Activated CD8-positive, alpha-beta T cell treated with anti-CD3 and anti-CD28 coated beads for 36 hours (primary cell): ENCODE data around the gene DOCK11. TPM values are rescaled to one million over a fixed set of nuclear protein-coding genes. Genes with fewer than 3 reads are reported as not detected.

Source experiments
- ATAC-seq: fragments of 200-7000 bp; cut with Tn5 transposase; one replicate; pipeline ENCODE4 v1.10.0; 2021; ENCODE audit warnings: mild to moderate bottlenecking, moderate library complexity
- CTCF ChIA-PET: fragments of 350-600 bp; sonication (Branson Sonifier 250); formaldehyde crosslinking; loops from one replicate; lab custom pipeline; 2021; ENCODE audit warnings: antibody characterized with exemption; lab: Charles Lee
- POLR2A ChIA-PET: fragments of 350-600 bp; sonication (Branson Sonifier 250); formaldehyde crosslinking; loops from one replicate; lab custom pipeline; 2021; ENCODE audit warnings: antibody characterized with exemption; lab: Charles Lee
- DNase-seq: peaks from one replicate; pipeline ENCODE4 v3.0.0-alpha.2; 2020
- H3K27ac Mint-ChIP-seq: one replicate; pipeline ENCODE4 v1.8.0; 2021; ENCODE audit warnings: mild to moderate bottlenecking, mixed read lengths
- H3K27me3 Mint-ChIP-seq: one replicate; pipeline ENCODE4 v1.8.0; 2021; ENCODE audit warnings: mixed read lengths
- H3K36me3 Mint-ChIP-seq: one replicate; pipeline ENCODE4 v1.8.0; 2021; ENCODE audit warnings: low read depth, mixed read lengths
- H3K4me1 Mint-ChIP-seq: one replicate; pipeline ENCODE4 v1.8.0; 2021; ENCODE audit warnings: low read depth, mixed read lengths
- H3K4me3 Mint-ChIP-seq: one replicate; pipeline ENCODE4 v1.8.0; 2021; ENCODE audit warnings: mild to moderate bottlenecking, moderate library complexity, mixed read lengths
- H3K9me3 Mint-ChIP-seq: one replicate; pipeline ENCODE4 v1.8.0; 2021; ENCODE audit warnings: mixed read lengths
- intact Hi-C: fragments of 100-400 bp; cut with micrococcal nuclease; formaldehyde crosslinking; loops from one replicate; pipeline ENCODE4 v1.10.0; 2022
- total RNA-seq, 2 experiments: library from RNA; stranded (reverse); gene quantifications; one replicate each; pipeline ENCODE4 v1.2.3, GENCODE V29; 2021
- TF ChIP-seq, protein P1 (sequence below): fragments of 200-600 bp; IDR thresholded peaks from one replicate; pipeline ENCODE4 v1.8.0; 2022; ENCODE audit warnings: antibody characterized with exemption, mild to moderate bottlenecking

Gene DOCK11
- total RNA-seq, 2 experiments from 2014 or later, result 45.1 to 49.5 TPM

DNA sequence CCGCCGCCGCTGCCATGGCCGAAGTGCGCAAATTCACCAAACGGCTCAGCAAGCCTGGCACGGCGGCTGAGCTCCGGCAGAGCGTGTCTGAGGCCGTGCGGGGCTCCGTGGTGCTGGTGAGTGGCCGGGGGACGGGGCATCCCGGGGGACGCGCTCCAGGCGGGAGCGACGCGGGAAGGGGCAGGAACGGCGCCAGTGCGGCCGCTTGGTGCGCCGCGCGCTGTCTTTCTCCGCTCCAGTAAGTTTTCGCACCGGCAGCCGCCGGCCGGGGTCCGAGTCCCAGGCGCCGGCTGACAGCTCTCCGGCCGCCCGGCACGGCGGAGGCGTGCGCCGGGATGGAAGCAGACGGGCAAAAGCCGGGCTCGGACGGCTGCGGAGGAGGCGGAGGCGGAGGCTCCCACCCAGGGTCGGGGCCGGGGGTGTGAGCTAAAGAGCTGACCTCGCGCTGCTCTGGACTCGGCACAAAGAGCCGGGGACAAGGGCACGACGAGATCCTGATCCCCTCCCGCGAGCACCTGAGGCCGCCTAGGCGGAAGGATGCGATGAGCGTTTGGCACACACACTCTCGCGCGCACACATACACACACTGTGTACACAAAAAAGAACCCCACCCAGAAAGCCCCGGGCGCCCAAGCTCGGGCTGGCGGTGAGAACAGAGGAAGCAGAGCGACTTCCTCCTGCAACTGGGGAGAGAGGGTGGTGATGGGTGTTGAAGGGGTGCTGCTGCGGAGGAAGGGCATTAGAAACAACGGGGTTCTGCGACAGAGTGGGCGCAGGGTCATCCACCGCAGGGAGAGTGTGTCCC lies 545 bp downstream of the DOCK11 start:
- H3K27me3 Mint-ChIP-seq, result no peaks in the 10 kb centered on the region
- peak overlapping the region; percentile 98 for H3K27ac Mint-ChIP-seq
- DNase-seq (peak; percentile 86), ATAC-seq (peak; percentile 64)
- peak overlapping the region; percentile 99 for H3K4me3 Mint-ChIP-seq
- CTCF ChIA-PET, result interaction anchor here (0.9 to 1.9 kb wide), 4 partner anchors 22 to 106 kb away, joined by 3 to 9 read pairs (median 7); no protein-coding TSS in a partner anchor
- TF ChIP-seq, protein P1, sequence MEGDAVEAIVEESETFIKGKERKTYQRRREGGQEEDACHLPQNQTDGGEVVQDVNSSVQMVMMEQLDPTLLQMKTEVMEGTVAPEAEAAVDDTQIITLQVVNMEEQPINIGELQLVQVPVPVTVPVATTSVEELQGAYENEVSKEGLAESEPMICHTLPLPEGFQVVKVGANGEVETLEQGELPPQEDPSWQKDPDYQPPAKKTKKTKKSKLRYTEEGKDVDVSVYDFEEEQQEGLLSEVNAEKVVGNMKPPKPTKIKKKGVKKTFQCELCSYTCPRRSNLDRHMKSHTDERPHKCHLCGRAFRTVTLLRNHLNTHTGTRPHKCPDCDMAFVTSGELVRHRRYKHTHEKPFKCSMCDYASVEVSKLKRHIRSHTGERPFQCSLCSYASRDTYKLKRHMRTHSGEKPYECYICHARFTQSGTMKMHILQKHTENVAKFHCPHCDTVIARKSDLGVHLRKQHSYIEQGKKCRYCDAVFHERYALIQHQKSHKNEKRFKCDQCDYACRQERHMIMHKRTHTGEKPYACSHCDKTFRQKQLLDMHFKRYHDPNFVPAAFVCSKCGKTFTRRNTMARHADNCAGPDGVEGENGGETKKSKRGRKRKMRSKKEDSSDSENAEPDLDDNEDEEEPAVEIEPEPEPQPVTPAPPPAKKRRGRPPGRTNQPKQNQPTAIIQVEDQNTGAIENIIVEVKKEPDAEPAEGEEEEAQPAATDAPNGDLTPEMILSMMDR, result no peak
- no peaks in the 10 kb centered on the region for H3K9me3 Mint-ChIP-seq
- H3K4me1 Mint-ChIP-seq, result peaks cover 23% of the 10 kb centered on the region
- peaks cover 6% of the 10 kb centered on the region for H3K36me3 Mint-ChIP-seq
- POLR2A ChIA-PET, result interaction anchor here (0.6 to 4.0 kb wide), 13 partner anchors 8 to 317 kb away, joined by 3 to 39 read pairs (median 4); no protein-coding TSS in a partner anchor
- intact Hi-C loops, result loop anchor here (5.0 kb wide), 1 partner anchor 41 kb away; no protein-coding TSS in a partner anchor

DNA sequence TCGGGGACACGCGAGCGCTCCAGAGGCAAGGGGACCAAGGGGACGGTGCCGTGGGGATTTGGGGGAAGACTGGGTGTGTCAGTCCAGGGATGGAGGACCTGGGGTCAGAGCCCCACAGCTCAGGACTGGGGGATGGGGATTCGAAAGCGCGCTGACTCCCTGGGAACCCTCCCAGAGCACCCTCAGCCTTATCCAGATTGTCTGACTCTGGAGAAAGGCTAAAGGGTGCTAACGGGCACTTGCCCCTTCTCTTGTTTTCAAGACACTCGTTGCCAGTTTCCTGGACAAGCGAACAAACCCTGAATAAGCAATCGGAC lies 1.1 kb downstream of the DOCK11 start:
- DNase-seq, result no peak
- CTCF ChIA-PET, result interaction anchor here (0.9 to 1.6 kb wide), 4 partner anchors 33 to 105 kb away, joined by 3 to 9 read pairs (median 4); no protein-coding TSS in a partner anchor
- POLR2A ChIA-PET, result interaction anchor here (0.7 to 4.0 kb wide), 11 partner anchors 8 to 149 kb away, joined by 3 to 39 read pairs (median 4); no protein-coding TSS in a partner anchor
- TF ChIP-seq, protein P1, result no peak
- Mint-ChIP-seq H3K27me3 (no peaks in the 10 kb centered on the region), H3K4me1 (peaks cover 26% of the 10 kb centered on the region), H3K36me3 (peaks cover 6% of the 10 kb centered on the region), H3K9me3 (no peaks in the 10 kb centered on the region), H3K27ac (peak overlapping the region; percentile 98), H3K4me3 (peak overlapping the region; percentile 99)
- peak; percentile 3 for ATAC-seq
- intact Hi-C loops, result loop anchor here (5.0 kb wide), 1 partner anchor 41 kb away; no protein-coding TSS in a partner anchor

DNA sequence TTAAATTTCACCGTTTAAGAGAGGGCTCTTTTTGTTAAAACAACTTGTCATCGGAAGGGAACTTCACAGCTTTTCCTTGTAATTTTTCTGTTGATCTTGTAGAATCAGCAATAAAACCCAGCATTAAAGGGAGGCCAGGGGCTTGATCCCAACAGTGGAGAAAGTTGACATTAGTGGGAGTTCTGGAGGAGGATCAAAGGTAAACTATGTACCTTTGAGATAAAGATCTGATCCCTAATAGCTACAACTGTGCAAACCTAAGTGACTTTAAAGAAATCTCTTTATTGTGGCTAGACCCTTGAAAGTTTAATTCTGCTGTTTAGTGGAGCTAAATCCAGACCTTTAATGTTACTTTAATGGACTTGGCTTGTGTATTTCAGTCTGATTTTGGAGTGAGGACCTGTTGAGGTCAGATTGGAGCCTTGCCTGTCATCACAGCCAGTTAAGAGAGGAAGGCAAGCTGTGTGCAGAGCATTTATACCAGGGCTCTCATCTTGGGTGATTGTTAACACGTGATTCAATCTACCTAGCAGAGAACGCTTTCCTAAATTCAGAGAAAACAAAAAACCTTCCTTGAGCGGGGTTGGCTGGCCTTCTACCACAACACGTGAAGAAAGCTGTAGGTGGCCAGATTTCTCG lies 1.7 kb downstream of the DOCK11 start:
- CTCF ChIA-PET, result interaction anchor here (0.7 to 1.9 kb wide), 7 partner anchors 20 to 105 kb away, joined by 3 to 9 read pairs (median 4); no protein-coding TSS in a partner anchor
- intact Hi-C loops, result loop anchor here (5.0 kb wide), 1 partner anchor 40 kb away; no protein-coding TSS in a partner anchor
- H3K9me3 Mint-ChIP-seq, result no peaks in the 10 kb centered on the region
- POLR2A ChIA-PET, result interaction anchor here (0.8 to 4.0 kb wide), 9 partner anchors 14 to 150 kb away, joined by 3 to 39 read pairs (median 4); no protein-coding TSS in a partner anchor
- peaks cover 8% of the 10 kb centered on the region for H3K36me3 Mint-ChIP-seq
- peak; percentile 9 for ATAC-seq
- H3K4me1 Mint-ChIP-seq, result peaks cover 32% of the 10 kb centered on the region
- DNase-seq, result peak; percentile 46
- TF ChIP-seq, protein P1, result no peak
- H3K27me3 Mint-ChIP-seq, result no peaks in the 10 kb centered on the region
- peak overlapping the region; percentile 98 for H3K27ac Mint-ChIP-seq
- H3K4me3 Mint-ChIP-seq, result peak overlapping the region; percentile 99

DNA sequence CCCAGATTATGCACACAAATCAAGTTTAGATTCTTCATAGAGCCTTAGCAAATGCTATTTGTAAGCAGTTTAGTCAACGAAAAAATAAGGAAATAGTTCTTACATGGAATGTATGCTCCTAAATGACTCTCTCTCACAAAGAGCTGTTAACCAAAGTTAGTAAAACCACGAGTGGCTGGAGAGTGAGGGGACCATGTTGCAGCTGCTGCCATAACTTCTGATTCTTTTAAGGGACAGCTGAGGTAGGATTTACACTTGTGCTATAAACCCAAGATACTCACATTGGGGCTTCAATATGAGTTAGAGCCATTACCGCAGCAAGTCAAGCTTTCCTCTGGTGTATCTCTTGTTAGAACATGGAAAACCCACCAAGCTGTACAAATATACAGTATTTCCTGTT lies 2.7 kb downstream of the DOCK11 start:
- DNase-seq, result no peak
- Mint-ChIP-seq H3K9me3 (no peaks in the 10 kb centered on the region), H3K4me3 (peak overlapping the region; percentile 99), H3K27me3 (no peaks in the 10 kb centered on the region), H3K4me1 (peaks cover 41% of the 10 kb centered on the region), H3K36me3 (peaks cover 15% of the 10 kb centered on the region), H3K27ac (peak overlapping the region; percentile 98)
- TF ChIP-seq, protein P1, result no peak
- ChIA-PET CTCF (interaction anchor here (0.7 to 1.9 kb wide), 3 partner anchors 19 to 39 kb away, joined by 3 to 5 read pairs (median 3); no protein-coding TSS in a partner anchor), POLR2A (interaction anchor here (0.8 kb wide), 1 partner anchor 30 kb away, joined by 4 read pairs; no protein-coding TSS in a partner anchor)
- intact Hi-C loops, result loop anchor here (5.0 kb wide), 1 partner anchor 39 kb away; no protein-coding TSS in a partner anchor
- ATAC-seq, result no peak
